Stimulated activated CD4-positive, alpha-beta T cell treated with anti-CD3 and anti-CD28 coated beads, Interleukin-1b, Interleukin-23, amount 100 ng/mL, for 24 hours (primary cell): Measurements from ENCODE around the gene PEAK1.
A peak's percentile ranks its signal among the peaks of the same experiment; 100 is the strongest.

Experiments
- DNase-seq, 4 experiments: peaks; one replicate each; pipeline ENCODE4 v3.0.0-alpha.2; 2020; ENCODE audit warnings: low read depth in 4 of 4, low spot score in 1 of 4

PEAK1 gene, protein sequence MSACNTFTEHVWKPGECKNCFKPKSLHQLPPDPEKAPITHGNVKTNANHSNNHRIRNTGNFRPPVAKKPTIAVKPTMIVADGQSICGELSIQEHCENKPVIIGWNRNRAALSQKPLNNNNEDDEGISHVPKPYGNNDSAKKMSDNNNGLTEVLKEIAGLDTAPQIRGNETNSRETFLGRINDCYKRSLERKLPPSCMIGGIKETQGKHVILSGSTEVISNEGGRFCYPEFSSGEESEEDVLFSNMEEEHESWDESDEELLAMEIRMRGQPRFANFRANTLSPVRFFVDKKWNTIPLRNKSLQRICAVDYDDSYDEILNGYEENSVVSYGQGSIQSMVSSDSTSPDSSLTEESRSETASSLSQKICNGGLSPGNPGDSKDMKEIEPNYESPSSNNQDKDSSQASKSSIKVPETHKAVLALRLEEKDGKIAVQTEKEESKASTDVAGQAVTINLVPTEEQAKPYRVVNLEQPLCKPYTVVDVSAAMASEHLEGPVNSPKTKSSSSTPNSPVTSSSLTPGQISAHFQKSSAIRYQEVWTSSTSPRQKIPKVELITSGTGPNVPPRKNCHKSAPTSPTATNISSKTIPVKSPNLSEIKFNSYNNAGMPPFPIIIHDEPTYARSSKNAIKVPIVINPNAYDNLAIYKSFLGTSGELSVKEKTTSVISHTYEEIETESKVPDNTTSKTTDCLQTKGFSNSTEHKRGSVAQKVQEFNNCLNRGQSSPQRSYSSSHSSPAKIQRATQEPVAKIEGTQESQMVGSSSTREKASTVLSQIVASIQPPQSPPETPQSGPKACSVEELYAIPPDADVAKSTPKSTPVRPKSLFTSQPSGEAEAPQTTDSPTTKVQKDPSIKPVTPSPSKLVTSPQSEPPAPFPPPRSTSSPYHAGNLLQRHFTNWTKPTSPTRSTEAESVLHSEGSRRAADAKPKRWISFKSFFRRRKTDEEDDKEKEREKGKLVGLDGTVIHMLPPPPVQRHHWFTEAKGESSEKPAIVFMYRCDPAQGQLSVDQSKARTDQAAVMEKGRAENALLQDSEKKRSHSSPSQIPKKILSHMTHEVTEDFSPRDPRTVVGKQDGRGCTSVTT (N-terminal part only)

DNA sequence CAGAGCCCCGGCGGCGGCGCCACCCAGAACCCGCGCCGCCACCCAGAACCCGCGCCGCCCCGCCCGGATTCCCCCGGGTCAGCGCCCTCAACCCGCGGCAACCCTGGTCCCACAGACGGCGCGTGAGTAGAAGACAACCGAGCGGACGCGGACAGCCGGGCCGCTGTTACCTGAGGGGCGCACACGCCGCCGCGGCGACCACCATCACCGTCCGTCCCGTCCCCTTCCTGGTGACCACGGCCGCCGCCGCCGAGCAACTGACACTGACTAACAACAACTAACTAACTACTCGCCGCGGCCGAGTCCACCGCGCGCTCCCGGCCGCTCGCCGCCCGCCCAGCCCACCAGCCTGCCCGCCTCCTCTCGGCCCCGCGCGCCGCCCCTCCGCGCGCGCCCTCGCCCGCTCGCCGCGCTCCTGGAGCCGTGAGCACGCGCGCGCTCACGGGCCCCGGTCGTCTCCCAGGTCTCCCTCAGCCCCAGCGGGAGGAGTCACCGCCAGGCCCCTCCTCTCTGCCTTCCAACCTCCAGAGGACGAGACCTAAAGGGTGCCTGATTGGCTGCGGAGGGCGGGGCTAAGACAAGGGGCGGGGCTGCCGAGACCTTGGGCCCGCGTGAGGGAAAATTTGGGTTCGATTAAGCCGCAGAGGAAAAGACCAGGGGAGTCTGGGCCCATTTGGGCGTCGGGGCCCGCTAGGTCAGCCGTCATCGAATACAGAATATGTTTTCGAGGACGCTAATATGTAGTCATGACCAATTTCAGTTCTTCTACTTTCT, at the start of gene PEAK1:
TSS of gene PEAK1 (minus strand) at position 269 of the 774 bp plus-strand sequence. CDS start 238,178 bp downstream, outside the sequence.
- peak; percentile 99 to 100 (median 99) for DNase-seq

DNA sequence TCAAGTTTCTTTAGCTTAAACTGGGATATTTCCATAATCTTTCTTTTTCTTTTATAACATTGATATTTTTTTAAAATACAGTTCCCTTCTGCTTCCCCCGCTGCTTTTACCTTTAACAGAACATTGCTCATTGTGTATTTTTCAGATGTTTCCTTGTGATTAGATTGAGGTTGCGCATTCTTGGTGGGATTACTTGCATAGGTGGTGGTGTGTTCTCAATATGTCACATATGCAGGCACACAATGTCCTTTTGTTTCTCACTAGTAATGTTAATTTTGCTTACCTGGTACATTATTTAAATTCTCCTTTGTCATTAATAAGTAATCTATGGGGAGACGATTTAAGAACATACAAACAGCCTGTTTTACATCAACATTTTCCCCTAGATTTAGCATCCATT, 49.0 kb upstream of the PEAK1 start:
- DNase-seq: no peak

DNA sequence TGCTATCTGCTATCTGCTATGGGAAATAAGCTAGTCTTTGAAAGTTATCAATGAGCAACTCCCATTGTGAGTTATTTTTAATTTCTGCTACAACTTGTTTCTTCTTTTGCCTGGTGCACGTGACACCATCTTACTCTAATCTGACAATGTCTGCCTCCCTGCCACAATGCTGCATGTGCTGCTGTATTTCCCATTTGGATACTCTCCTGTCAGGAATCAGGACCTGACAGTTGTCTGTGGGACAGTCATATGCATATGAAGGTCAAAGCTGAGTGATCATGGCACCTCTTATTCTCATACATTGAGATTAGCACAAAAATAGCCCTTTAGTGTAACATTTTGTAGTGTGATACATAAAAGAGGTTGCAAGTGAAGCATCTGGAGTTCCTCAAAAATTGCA, 46.6 kb upstream of the PEAK1 start:
- DNase-seq: no peak

DNA sequence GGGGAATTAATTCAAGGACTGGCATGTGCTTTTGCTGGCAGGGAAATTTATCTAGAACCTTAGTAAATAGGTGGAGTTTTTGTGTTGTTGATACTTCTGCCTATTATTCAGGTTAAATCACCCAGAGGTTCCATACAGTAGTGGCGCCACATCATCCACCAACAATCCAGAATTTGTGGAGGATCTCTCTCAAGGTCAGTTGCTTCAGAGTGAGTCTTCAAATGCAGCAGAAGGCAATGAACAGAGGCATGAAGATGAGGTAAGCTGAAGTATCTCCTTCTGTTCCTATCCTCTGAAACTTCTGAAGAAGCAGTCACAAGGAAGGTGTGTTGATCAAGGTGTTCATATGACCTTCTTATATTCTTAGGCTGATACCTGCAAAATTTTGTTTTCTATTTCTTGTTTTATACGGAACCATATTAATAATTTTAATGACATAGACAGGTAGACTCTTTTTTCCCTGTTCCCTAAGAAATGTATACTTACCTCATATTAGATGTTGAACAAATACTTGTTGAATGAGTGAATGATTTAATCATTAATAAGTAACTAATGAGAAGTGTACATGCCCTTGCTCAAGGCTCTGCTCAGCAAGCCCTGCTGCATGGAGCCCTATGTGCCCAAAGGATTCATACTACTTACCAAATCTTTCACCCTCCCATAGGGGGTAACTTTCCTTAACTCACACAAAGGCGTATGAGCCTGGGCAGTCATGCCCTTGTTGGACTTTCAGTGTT, 44.4 kb upstream of the PEAK1 start:
- no peak for DNase-seq

DNA sequence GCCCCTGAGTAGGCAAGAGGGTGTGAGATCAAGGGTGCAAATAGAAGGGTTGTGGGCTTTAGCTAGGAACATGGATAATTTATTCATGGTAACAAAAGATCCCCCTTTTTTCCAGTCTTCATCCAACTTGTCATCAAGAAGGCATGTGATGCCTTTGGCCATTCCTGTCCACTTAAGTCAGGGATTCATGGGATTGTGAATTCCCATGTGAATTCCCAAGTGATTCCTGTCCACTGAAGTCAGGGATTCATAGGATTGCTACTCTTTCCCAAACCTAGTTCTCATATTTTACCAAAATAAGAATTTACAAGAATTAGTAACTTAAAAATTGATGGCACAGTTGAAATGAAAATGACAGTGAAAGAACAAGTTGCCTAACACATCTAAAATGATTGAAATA, 41.6 kb upstream of the PEAK1 start:
- DNase-seq: no peak

DNA sequence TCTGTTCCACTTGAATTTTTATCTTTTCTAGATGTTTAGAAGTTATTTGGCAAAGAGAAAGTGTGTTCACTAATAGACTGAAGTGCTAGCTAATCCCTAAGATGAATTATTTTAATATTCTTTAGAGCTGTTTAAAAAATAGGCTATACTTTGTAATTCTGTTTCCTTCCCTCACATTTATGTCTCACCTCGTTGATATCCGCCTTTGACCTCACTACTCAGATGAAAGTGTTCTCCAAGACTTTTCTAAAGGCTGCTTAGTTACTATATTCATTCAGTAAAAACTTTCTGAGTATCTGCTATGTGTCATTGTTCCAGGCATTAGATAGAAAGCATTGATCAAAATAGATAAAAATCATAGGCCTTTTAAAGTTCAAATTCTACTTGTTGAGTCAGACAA, 39.1 kb upstream of the PEAK1 start:
- no peak for DNase-seq

DNA sequence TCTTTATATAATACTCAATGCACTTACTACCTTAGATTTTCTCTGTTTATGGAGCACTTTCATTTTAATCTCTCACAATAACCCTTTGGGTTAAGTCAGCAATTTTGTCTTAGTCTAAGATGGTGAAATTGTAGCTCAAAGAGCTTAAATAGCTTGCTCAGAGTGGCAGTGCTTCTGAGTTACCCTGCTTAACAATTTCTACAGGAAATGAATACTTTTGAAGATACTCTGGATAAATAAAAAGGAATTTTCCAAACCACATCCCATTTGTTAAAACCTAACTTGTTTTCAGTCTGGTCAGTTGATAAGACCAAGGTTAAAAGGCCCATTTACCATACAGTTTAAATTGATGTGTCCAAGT, 38.0 kb upstream of the PEAK1 start:
- DNase-seq: no peak

DNA sequence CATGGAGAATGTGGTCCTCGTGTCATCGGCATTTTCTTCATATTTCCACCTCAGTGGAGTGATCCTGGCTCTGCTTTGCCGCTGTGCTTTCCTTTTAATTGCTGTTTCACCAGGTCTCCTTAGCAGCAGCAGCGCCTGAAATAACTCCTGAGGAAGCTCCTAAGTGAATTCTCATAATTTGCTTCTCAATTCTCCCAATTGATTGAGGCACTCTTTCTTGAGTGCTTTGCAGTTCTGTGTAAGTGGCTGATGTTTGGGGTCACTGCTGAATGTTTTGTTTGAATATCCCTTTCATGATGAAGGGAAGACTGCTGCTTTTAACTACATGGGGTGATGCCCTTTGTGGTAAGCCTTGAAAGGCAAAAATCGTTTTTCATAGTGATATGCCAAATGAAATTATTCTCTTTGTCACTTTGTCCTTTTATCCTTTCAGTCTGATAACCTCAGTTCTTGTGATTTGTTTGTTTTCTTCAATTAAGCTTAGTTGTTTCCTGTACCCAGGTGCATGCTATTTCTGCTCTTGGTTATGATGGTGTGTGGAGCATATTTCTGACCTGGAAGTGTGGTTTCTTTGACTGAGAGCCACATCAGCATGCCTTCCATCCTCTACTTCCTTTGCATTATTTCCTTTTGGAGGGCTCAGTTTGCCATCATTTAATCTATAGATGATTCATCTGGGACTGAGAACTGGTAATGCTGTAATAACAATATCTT, 37.4 kb upstream of the PEAK1 start:
- no peak for DNase-seq

DNA sequence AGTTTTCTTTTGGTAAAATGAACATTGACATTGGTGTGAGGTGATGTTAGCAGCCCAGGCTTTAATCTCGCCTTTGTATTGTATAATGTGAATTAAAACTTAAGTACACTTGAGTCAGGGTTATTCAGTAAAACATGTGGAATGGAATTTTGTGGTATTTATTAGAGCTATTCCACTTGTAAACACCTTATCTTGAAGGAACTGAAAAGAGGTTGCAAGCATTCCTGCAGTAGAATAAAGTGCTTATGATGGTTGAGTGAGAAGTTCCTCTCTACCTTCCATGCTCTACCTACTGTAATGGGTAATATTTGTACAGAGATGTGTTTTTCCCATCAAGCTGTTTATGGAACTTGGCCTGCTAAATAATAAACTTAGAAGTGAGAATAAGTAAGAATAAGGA, 36.8 kb upstream of the PEAK1 start:
- DNase-seq: no peak

DNA sequence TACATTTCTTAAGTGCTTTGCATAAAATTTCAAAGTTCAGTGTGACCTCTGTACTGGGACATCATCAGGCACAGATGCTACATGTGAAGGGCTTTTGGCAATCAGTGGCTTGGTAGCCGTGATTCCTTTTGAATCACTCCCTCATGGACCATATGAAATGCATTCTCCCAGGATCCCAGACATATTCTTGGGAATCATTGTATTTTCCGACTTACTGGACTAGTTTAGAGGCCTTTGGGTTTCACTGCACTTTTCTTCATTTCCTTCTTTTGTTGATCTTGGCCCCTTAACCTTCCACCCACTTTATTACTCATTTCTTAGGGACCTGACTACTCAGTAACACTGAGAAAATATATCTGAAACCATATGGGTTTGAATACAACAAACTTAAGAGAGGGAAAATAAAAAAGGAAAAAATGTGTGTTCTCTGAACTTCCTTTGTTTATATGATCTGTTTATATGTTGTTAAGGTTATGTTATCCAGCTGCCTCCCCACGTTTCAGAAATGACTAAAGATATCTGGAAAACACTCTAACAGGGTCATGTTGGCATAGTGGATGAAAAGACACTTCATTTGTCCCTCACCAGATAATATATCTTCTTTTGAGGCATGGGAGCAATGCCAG, 35.9 kb upstream of the PEAK1 start:
- DNase-seq: no peak

DNA sequence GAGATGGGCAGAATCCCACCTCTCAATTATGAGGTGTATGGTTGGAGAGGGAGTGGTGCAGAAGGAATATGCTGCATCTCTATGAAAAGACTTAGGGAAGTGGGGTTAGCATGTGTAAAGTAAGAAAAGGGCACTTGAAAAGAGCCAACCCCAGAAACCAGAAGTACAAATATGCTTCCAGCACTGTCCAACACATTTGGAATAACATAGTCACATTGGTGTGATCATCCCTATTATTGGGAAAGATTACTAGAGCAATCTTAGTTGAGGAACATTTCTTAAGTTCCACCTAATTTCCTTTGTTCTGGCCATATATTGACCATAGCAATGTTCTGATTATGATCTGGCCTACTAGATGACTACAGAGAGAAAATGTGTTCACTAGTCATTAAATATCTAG, 35.0 kb upstream of the PEAK1 start:
- no peak for DNase-seq

DNA sequence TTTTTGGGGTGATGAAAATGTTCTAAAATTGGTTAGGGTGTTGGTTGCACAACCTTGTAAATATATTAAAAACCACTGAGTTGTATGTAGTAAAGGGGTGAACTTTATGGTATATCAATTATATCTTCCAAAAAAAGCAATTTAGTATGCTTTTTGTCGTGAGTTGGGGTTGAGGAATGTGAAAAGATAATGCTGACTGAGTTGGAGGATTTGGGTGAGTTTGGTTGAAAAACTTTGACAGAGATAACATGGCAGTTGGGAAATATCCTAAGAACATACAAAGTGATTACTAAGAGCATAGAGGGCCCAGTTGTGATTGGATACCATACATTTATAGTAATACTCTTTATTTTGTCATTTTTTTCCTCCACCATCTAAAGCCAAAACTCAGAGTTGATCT, 34.4 kb upstream of the PEAK1 start:
- DNase-seq: no peak

DNA sequence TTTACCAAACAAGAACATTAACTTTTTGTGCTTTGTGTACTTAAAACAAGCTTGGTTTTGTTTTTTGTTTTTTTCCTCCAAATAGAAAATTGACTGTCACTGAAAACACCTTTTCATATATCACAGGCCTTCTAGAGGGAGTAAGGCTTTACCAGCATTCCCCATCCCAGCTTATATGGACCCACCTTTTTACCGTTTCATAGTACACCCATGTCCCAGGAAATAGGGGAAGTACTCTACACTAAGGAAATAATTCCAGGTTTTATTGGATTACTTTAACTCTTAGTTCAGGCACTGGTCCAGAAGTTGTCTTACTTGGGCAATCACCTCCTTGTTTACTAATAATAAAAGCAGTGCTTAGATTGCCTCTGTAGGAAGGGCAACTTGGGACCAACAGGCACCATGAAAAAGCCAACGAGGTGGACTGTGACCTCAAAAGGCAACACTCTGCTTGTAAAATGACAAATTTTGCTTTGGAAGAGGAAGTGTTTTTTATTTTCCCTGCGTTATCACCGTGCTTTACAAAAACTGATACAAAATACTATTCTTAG, 27.0 kb upstream of the PEAK1 start:
- DNase-seq: no peak

DNA sequence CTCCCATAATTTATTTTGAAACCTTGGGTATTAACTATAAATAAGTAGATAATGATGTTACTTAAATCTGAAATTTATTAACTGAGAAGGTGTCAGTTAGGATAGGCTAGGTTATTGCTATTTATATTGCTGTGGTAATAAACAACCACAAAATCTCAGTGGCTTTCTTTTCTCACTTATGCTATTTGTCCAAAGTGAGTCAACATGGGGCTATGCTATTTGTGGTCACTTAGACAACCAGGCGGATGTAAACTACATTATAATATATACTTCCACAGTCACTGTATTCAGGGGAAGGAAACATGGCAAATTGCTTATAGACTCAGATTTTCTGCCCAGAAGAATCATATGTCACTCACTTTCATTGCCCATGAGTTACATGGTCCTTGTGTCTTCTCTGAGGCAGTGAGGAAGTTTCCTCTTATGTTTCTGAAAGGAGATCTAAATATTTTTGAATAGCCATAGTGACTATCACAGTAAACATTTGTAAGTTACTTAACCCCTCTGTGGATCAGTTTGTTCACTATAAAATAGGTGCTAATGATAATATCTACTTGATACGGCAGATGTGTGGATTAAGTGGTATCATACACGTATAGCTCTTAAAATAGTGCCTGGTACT, 20.6 kb upstream of the PEAK1 start:
- DNase-seq: no peak

DNA sequence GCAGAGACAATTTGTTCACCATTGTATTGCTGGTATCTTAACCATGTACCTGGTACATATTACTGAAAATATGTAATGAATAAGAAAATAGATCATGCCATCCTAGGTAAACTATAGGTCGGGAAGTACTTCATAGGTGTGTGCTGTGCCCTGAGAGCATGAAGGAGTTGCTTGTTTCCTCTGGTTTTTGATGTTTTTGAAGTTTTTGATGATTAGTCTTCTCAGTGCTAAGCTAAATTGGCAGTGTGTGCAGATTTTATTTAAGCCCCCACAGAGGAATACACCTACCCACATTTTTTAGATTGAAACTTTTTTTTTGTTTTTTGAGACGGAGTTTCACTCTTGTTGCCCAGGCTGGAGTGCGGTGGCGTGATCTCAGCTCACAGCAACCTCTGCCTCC, 17.4 kb upstream of the PEAK1 start:
- DNase-seq: no peak

DNA sequence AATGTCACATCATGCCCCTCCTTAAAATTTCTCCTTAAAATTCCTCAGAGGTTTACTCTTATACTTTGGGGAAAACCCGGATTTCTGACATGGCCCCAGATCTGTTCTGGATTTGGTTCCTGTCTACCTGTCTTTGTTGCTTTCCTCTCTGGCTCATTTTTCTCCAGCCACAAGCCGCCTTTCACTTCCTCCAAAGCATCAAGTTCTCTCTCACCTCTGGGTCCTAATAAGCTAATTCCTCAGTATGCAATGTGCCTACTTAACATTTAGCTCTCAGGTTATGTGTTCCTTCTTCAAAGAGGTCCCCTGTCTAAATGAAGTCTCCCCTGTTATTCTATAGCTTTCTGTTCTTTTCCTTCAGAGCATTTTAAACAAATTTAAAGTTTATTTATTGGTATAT, 16.9 kb upstream of the PEAK1 start:
- DNase-seq: no peak

DNA sequence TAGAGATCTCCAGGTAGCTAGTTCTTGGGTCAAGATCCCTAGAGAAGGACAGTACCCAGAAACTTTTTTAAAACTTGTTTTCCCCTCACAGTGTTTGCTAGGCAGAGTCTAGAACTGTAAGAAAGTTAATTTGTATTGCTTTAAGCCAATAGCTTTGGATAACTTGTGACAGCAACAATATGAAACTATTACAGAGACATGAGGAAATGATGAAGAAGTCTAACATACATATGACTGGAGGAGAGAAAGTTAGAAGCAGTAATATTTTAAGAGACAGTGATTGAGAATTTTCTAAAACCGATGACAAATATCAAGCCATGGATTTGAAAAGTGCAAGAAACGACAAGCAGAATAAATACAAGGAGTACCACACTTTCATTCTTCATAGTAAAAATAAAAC, 10.7 kb upstream of the PEAK1 start:
- DNase-seq: no peak

DNA sequence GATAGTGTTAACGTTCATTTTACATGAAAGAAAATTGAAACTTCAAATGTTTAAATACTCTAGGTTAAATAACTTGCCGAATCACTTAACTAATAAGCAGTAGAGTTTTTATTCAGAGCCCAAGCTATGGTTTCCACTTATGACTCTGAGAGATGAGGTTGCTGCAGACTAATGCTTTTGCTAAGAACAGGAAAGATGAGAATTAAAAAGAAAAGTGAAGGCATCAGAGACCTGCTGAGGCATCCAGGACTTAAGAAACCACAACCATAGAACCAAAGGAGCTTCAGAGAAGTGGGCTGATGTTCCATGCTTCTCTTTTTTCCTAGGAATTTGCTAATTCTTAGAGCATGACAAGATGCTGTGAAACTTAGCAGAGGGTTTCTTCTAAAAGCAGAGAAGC, 10.3 kb upstream of the PEAK1 start:
- no peak for DNase-seq

DNA sequence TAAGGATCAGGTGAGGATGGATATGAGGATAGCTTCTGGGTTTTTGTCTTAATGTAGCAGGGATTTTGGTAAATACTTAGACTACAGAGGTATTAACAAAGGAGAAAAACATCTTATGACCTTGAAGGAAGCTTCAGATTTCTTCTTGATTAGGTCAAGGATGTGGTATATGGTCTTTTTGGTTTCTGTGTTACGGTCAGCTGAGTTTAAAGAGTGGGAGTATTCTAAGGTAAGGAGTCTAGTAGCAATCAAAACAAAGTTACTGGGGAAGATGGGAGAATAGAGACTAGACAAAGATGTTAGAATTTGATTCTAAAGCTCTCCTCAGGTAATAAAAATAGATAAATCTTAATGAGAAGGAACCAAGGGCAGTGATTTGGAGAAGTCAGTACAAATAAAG, 7.0 kb upstream of the PEAK1 start:
- no peak for DNase-seq
